ENCODE measurements around the gene FBLN1. TPM values are rescaled to one million over a fixed set of nuclear protein-coding genes. Genes with fewer than 3 reads are reported as not detected.
A peak's percentile ranks its signal among the peaks of the same experiment; 100 is the strongest.
"Not testable (repeated sequence)": the region's sequence is repeated elsewhere in the genome, so short reads cannot be mapped to it uniquely, and the experiment has no call there.

Gene FBLN1
- total RNA-seq, 1 donor from 2014 or later = 18.2 TPM

DNA sequence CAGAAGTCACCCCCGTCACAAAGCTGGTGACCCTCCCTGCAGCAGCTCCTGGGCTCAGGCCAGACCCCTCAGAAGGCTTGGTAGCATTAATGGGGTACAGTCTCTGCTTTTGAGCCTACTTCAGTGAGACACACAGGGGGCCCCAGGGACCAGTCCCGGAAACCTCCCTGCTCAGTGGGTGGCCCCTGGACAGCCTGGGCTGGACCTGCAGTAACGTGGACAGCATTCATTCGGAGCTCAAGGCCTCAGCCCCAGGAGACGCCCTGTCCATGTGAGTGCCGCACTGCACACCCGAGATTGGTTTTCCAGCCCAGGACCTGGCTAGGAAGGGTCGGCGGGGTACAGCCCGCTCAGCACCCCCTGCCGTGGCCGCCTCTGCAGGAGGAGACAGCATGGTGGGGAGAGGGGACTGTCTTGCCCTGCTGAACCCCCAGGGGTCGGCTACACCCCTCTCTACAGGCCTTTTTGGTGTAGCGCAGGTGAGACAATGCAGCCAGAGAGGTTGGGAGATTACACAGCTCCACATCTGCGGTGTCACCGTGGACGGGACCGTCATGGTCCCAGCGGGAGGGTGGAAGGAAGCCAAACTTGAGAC lies 83.4 kb downstream of the FBLN1 start:
- FAIRE-seq (no peak), DNase-seq (ENCODE audit: low read depth) (no peak)
- H3K4me3 ChIP-seq (ENCODE audit: low read depth, low read length) = no peak overlapping the region
- TF ChIP-seq, protein P1, sequence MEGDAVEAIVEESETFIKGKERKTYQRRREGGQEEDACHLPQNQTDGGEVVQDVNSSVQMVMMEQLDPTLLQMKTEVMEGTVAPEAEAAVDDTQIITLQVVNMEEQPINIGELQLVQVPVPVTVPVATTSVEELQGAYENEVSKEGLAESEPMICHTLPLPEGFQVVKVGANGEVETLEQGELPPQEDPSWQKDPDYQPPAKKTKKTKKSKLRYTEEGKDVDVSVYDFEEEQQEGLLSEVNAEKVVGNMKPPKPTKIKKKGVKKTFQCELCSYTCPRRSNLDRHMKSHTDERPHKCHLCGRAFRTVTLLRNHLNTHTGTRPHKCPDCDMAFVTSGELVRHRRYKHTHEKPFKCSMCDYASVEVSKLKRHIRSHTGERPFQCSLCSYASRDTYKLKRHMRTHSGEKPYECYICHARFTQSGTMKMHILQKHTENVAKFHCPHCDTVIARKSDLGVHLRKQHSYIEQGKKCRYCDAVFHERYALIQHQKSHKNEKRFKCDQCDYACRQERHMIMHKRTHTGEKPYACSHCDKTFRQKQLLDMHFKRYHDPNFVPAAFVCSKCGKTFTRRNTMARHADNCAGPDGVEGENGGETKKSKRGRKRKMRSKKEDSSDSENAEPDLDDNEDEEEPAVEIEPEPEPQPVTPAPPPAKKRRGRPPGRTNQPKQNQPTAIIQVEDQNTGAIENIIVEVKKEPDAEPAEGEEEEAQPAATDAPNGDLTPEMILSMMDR (IDR thresholded peaks at IDR 0.05; ENCODE audit: insufficient read depth, low read length, severe bottlenecking) = no peak
- no peaks in the 10 kb centered on the region for H3K27me3 ChIP-seq (ENCODE audit: control insufficient read depth, insufficient read depth, low read length)
- no peaks in the 10 kb centered on the region for H3K36me3 ChIP-seq (ENCODE audit: control insufficient read depth, insufficient read depth, low read length)

DNA sequence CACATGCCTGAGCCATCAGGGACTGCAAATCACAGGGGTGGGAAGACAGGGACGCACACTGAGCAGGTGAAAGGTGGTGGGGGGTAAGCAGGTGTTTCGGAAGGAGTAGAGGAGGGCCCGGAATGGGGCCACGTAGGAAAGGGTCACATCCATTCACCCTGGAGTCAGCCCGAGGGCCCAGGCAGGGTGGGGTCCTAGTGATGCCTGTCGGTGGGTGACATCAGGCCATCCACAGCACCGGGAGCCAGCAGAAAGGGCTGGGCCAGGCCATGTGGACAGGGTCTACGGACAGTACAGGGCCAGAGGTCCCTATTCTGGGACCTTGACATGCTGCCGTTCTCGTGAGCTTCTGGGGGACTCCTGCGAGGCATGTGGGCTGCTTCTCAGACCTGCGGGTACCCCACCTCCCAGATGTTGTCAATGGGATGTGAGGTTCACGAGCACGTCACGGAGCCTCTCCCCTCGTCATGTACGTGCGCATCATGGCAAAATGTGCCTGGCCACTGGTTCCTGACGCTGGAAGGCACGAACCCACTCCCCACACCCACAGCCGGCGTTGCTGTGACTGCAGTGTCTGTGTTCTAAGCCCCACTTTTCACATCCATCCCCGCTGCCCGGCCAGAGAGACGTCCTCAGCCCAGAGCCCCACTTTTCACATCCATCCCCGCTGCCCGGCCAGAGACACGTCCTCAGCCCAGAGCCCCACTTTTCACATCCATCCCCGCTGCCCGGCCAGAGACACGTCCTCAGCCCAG lies 84.1 kb downstream of the FBLN1 start:
- TF ChIP-seq, protein P1 (IDR thresholded peaks at IDR 0.05; ENCODE audit: insufficient read depth, low read length, severe bottlenecking) = no peak
- Histone ChIP-seq H3K36me3 (ENCODE audit: control insufficient read depth, insufficient read depth, low read length) (no peaks in the 10 kb centered on the region), H3K4me3 (ENCODE audit: low read depth, low read length) (no peak overlapping the region), H3K27me3 (ENCODE audit: control insufficient read depth, insufficient read depth, low read length) (no peaks in the 10 kb centered on the region)
- DNase-seq (ENCODE audit: low read depth) = no peak
- FAIRE-seq = no peak

DNA sequence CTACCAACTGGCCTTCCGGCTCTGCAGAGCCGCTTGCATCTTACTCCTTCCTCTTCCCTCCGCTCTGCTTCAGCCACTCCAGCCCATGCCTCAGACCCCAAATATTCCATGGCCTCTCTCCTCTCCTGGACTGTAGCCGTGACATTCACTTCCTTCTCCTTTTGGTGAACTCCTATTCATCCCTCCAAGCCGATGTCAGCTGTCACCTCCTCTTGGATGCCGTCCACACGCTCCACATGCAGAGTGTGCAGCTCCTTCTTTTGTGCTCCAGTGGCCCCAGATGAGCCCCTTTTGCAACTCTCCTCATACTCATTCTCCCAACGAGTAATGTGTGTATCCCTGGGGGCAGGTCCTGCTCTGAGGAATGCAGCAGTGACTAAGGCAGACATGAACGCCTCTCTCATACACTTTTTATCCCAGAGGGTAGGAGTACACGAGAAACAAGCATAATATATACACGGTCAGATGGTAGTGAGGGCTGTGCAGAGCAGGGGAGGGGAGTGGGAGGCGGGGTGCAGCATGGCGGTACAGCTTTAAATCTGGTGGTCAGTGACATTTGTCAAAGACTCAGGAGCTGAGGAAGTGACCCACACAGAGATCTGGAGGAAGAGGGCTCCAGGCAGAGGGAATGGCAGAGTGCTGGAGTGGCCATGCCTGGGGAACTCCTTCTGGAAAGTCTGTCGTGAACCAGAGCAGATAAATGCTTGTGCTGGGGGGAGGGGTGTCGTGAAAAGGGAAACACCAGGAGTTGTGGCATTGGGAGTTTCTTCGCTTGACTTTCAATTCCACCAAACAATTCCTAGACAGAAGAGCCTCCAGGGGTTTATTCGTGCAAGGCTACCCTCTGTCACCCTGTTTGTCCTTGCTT lies 85.2 kb downstream of the FBLN1 start:
- Histone ChIP-seq H3K36me3 (ENCODE audit: control insufficient read depth, insufficient read depth, low read length) (no peaks in the 10 kb centered on the region), H3K27me3 (ENCODE audit: control insufficient read depth, insufficient read depth, low read length) (no peaks in the 10 kb centered on the region), H3K4me3 (ENCODE audit: low read depth, low read length) (no peak overlapping the region)
- FAIRE-seq (peak; percentile 7), DNase-seq (ENCODE audit: low read depth) (peak; percentile 38)
- TF ChIP-seq, protein P1 (IDR thresholded peaks at IDR 0.05; ENCODE audit: insufficient read depth, low read length, severe bottlenecking) = no peak

DNA sequence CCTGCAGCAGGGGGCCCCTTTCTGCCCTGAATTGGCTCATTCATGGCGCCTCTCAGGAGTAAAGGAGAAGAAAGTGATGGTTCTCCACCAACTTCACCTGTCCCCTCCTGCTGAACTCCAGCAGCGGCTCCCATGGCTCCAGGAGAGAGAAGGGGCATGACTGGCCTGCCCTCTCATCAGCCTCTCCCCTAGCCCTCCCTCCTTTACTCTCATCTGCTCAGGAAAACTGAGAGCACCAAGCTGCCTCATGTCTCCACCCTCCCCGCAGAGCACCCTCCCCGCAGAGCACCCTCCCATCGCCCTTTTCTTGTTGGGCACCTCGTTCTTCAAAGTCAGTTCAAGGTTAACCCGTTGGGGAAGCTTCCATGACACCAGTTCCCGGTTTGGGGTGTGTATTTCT lies 86.9 kb downstream of the FBLN1 start:
- DNase-seq (ENCODE audit: low read depth) (no peak), FAIRE-seq (no peak)
- no peak overlapping the region for H3K4me3 ChIP-seq (ENCODE audit: low read depth, low read length)
- no peaks in the 10 kb centered on the region for H3K27me3 ChIP-seq (ENCODE audit: control insufficient read depth, insufficient read depth, low read length)
- no peaks in the 10 kb centered on the region for H3K36me3 ChIP-seq (ENCODE audit: control insufficient read depth, insufficient read depth, low read length)
- TF ChIP-seq, protein P1 (IDR thresholded peaks at IDR 0.05; ENCODE audit: insufficient read depth, low read length, severe bottlenecking) = no peak

DNA sequence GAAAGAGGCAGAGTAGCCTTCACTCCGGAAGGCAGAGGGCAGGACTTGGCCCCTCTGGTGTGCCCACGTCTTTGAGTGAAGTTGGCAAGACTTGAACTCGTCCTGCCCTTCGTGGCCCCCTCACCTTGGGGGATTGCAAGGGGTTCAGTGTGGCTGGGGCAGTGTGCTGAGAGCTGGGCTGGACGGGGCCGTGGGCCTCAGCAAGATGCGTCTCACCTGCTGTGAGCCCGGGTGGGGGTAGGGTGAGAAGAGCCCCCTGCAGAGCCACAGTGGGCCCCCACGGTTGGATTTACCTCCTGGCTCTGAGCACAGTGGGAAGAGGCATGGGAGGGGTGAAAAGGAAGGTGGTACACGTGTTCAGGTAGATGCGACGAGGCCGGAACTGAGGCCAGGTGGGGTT lies 87.6 kb downstream of the FBLN1 start:
- Histone ChIP-seq H3K27me3 (ENCODE audit: control insufficient read depth, insufficient read depth, low read length) (no peaks in the 10 kb centered on the region), H3K4me3 (ENCODE audit: low read depth, low read length) (no peak overlapping the region), H3K36me3 (ENCODE audit: control insufficient read depth, insufficient read depth, low read length) (no peaks in the 10 kb centered on the region)
- TF ChIP-seq, protein P1 (IDR thresholded peaks at IDR 0.05; ENCODE audit: insufficient read depth, low read length, severe bottlenecking) = no peak
- no peak for FAIRE-seq
- DNase-seq (ENCODE audit: low read depth) = no peak

DNA sequence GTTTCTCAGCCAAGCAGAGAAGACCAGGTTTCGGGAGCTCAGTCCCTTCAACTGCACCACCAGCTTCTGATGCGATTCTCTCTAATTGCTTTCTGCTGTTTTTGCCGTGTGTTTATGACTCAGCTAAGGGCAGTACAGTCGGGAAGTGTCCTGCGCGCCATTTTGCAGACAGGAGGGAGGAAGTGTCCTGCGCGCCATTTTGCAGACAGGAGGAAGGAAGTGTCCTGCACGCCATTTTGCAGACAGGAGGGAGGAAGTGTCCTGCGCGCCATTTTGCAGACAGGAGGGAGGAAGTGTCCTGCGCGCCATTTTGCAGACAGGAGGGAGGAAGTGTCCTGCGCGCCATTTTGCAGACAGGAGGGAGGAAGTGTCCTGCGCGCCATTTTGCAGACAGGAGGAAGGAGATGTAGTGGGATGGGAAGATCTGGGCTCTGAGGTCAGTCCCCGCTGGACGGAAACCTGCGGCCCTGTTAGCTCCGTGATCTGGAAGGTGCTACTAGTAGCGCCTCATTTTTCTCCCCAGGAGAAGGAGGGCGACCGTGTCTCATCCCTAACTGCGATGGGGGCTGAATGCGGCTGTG lies 89.0 kb downstream of the FBLN1 start:
- H3K36me3 ChIP-seq (ENCODE audit: control insufficient read depth, insufficient read depth, low read length); H3K27me3 ChIP-seq (ENCODE audit: control insufficient read depth, insufficient read depth, low read length); FAIRE-seq; H3K4me3 ChIP-seq (ENCODE audit: low read depth, low read length); DNase-seq (ENCODE audit: low read depth): not testable (repeated sequence)
